ES-I3 (cell line): ENCODE results near the gene ELANE.

Source experiments
- H3K36me3 ChIP-seq: 2 replicates; pipeline ENCODE4 v1.6.1; 2013; ENCODE audit warnings: mild to moderate bottlenecking, low read length, control low read depth, moderate library complexity; ENCODE audit not compliant: insufficient read depth
- H3K4me1 ChIP-seq: 2 replicates; pipeline ENCODE4 v1.6.1; 2013; ENCODE audit warnings: mild to moderate bottlenecking, control low read depth, low read length; ENCODE audit not compliant: insufficient read depth
- H3K9ac ChIP-seq: 2 replicates; pipeline ENCODE4 v1.6.1; 2013; ENCODE audit warnings: low read depth, mild to moderate bottlenecking, low read length, moderate library complexity
- H3K9me3 ChIP-seq: 2 replicates; pipeline ENCODE4 v1.6.1; 2013; ENCODE audit warnings: mild to moderate bottlenecking, low read length, moderate library complexity; ENCODE audit not compliant: control insufficient read depth, insufficient read depth

Gene ELANE

GRCh38 chr19:858868-859843 is 7.1 kb downstream of the ELANE start, which contains the start of gene CFD:
TSS of gene CFD (plus strand) at chr19:859664. CDS start at chr19:859690, 26 bp downstream.
- Histone ChIP-seq H3K4me1 (no peaks in the 10 kb centered on the region; the same call in 1 of the 2 replicates), H3K9ac (peak within 1 kb of the TSS; percentile 62), H3K9me3 (no peaks in the 10 kb centered on the region)

DNA sequence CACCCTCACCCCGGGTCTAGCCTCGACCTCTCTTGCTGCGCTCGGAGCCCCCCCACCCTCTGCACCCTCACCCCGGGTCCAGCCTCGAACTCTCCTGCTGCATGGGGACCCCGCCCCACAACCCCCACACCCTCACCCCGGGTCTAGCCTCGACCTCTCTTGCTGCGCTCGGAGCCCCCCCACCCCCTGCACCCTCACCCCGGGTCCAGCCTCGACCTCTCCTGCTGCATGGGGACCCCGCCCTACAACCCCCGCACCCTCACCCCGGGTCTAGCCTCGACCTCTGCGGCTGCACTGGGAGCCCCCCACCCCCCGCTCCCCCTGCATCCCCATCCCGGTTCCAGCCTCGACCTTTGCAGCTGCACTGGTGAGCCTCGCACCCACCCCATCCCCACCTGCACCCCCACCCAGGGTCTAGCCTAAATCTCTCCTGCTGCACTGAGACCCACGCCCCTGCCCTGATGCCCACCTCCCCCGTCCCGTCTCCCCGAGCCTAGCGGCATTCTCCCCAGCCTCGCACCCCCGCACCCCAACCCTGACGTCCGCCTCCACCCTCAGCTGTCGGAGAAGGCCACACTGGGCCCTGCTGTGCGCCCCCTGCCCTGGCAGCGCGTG is 9.1 kb downstream of the ELANE start:
- Histone ChIP-seq H3K9ac (peak overlapping the region; percentile 16; the same call in 1 of the 2 replicates), H3K36me3 (no peaks in the 10 kb centered on the region), H3K4me1 (no peaks in the 10 kb centered on the region; the same call in 1 of the 2 replicates), H3K9me3 (no peaks in the 10 kb centered on the region)

More at GRCh38 chr19:858868-859843, 7.1 kb downstream of the ELANE start, which contains the start of gene CFD:
- no peaks in the 10 kb centered on the region for H3K36me3 ChIP-seq

DNA sequence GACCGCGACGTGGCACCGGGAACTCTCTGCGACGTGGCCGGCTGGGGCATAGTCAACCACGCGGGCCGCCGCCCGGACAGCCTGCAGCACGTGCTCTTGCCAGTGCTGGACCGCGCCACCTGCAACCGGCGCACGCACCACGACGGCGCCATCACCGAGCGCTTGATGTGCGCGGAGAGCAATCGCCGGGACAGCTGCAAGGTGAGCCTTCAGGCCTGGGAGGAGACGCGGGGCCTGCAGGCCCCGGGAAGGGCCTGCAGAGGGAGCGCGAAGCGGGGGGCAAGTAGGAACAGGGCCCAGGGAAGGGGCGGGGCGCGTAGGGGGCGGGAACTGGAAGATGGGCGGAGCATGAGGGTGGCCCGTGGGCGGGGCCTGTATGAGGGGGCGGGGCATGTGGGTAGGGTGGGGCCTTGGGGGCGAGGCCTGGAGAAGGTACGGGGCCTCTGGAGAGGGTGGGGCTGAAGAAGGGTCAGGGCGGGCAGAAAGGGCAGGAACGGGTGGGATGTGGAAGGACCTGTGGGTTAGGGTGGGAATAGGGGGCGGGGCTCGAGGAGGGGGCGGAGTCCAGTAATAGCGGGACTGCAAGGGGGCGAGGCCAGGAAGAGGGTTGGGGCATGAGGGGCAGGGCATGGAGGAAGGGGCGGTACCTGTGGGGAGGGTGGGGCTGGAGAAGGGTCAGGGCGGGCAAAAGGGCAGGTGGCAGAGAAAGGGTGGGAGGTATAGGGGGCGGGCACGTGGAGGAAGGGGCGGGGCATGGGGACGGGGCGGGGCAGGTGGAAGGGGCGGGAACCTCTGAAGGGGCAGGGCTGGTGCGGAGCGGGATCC is 9.9 kb downstream of the ELANE start:
- Histone ChIP-seq H3K9ac (peak overlapping the region; percentile 16; the same call in 1 of the 2 replicates), H3K9me3 (no peaks in the 10 kb centered on the region), H3K4me1 (no peaks in the 10 kb centered on the region; the same call in 1 of the 2 replicates), H3K36me3 (no peaks in the 10 kb centered on the region)

DNA sequence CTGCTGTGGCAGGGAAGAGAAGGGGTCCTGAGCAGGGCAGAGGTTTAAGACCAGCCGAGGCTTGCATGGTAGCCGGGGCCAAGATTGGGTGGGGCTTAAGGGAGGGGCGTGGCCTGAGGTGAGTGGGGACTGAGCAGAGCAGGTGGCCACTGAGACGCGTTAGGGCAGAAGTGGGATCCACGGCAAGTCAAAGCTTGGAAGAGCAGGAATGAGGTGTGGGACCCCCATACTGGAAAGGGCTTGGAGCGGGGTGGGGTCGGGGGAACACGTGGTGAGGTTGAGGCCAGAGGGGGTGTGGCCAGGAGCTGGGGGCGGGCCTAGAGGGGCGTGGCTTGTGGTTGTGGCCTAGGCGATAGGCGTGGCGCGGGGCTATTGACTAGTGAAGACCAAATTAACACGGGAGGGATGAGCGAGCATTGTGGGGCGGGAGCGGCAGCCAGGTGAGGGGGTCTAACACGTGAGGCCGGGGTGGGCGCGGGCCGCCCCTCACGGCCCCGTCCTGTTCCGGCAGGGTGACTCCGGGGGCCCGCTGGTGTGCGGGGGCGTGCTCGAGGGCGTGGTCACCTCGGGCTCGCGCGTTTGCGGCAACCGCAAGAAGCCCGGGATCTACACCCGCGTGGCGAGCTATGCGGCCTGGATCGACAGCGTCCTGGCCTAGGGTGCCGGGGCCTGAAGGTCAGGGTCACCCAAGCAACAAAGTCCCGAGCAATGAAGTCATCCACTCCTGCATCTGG is 10.6 kb downstream of the ELANE start:
- Histone ChIP-seq H3K9me3 (no peaks in the 10 kb centered on the region), H3K4me1 (peaks cover 5% of the 10 kb centered on the region), H3K36me3 (no peaks in the 10 kb centered on the region), H3K9ac (peak overlapping the region; percentile 43)

- Histone ChIP-seq H3K4me1 (peaks cover 5% of the 10 kb centered on the region), H3K9me3 (no peaks in the 10 kb centered on the region), H3K36me3 (no peaks in the 10 kb centered on the region), H3K9ac (peak overlapping the region; percentile 43; the same call in 1 of the 2 replicates)
Observed at GRCh38 chr19:863315-863620, 11.2 kb downstream of the ELANE start.

GRCh38 chr19:866769-867300 is 14.7 kb downstream of the ELANE start:
- Histone ChIP-seq H3K4me1 (peaks cover 9% of the 10 kb centered on the region), H3K9ac (no peak overlapping the region), H3K36me3 (no peaks in the 10 kb centered on the region)

DNA sequence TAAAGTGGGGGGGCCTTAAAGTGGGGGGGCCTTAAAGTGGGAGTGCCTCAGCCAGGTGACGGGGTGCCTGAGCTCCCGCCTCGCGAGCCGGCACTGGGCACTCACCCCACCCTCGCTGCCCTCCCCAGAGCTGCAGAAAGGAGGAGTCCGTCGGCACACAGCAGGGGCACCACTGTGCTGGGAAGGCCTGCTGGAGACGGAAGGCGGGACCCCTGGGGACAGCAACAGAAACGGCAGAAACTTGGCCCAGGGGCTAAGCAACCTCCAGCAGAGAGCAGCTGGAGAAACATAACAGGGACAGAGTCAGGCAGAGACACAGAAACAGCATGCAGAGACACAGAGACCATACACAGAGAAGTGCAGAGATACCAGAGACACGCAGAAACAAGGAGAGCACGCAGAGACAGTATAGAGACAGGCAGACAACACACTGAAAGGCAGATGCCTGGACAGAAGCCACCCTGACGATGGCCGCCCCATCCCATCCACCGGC is 15.2 kb downstream of the ELANE start:
- Histone ChIP-seq H3K9ac (no peak overlapping the region), H3K9me3 (no peaks in the 10 kb centered on the region), H3K4me1 (peaks cover 9% of the 10 kb centered on the region), H3K36me3 (no peaks in the 10 kb centered on the region)

More at GRCh38 chr19:866769-867300, 14.7 kb downstream of the ELANE start:
- no peaks in the 10 kb centered on the region for H3K9me3 ChIP-seq

- Histone ChIP-seq H3K9me3 (no peaks in the 10 kb centered on the region), H3K36me3 (no peaks in the 10 kb centered on the region), H3K4me1 (peaks cover 9% of the 10 kb centered on the region), H3K9ac (no peak overlapping the region)
Observed at GRCh38 chr19:867855-868457, 15.9 kb downstream of the ELANE start.

- Histone ChIP-seq H3K9me3 (no peaks in the 10 kb centered on the region), H3K9ac (no peak overlapping the region), H3K4me1 (peaks cover 9% of the 10 kb centered on the region), H3K36me3 (no peaks in the 10 kb centered on the region)
Observed at GRCh38 chr19:868458-869244, 16.5 kb downstream of the ELANE start.

DNA sequence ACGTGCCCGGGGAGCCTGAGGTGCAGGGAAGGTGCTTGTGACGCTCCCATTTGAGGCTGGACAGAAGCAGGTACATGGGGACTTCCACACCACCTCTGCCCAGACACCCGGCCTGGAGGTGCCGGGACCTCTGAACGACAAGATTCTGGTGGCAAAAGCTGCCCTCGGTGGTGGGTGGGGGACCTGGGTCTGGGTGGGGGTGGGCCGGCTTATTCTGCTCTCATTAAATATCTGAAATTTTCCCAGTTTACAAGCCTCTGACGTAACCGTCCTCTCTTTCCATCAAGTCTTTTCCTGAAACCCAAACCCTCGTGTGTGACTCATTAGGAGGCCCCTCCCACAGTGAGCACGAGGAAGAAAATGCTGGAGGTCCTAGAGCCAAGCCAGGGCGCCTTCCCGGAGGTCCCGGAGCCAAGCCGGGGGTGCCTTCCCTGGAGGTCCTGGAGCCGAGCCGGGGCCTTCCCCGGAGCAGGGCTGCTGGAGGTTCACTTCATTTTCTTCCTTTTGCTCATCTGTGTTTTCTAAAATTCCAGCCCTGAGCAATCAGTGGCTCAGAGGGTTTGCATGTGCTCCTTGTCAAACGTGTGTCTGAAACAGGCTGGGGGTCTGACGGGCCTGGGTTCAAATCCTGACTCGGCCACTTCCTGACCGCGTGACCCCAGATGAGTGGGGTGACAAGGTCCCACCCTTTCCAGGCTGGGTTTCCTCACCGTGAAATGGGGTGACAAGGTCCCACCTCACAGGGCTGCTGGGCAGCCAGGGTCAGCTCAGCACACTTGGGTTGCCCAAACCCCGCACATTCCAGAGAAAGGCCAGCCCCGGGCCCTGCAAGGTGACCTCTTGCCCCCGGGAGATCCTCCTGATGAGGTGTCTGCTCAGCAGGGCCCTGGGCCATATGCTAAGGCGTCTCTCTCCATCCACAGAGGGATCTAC is 17.4 kb downstream of the ELANE start:
- no peaks in the 10 kb centered on the region for H3K9me3 ChIP-seq
- H3K9ac ChIP-seq = no peak overlapping the region
- H3K4me1 ChIP-seq = peaks cover 9% of the 10 kb centered on the region
- no peaks in the 10 kb centered on the region for H3K36me3 ChIP-seq

- no peaks in the 10 kb centered on the region for H3K36me3 ChIP-seq
- no peak overlapping the region for H3K9ac ChIP-seq
- H3K9me3 ChIP-seq = no peaks in the 10 kb centered on the region
- H3K4me1 ChIP-seq = peaks cover 9% of the 10 kb centered on the region
Observed at GRCh38 chr19:870314-870713, 18.2 kb downstream of the ELANE start.

DNA sequence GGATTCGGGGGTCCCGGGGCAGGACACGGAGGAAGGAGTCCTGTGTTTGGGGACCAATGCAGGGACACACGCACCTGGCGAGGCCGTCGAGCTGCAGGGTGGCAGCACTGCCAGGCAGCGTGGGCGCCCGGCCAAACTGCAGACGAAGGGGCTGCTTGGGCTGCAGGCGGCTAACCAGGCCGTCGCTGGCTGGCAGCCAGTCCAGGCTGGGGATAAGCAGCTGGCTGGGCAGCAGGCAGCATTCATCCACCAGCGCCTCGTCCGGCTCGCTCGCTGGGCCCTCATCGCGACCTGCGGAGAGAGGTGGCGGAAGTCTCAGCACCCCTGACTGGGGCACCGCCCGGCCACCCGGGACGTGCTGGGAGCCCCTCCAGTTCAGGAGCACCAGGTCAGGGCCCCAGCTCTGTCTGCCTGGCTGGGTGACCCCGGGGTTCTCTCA is 18.9 kb downstream of the ELANE start:
- Histone ChIP-seq H3K4me1 (peaks cover 9% of the 10 kb centered on the region), H3K9me3 (no peaks in the 10 kb centered on the region), H3K9ac (no peak overlapping the region), H3K36me3 (no peaks in the 10 kb centered on the region)
